Measurements from ENCODE around the gene HUS1B. TPM values are rescaled to one million over a fixed set of nuclear protein-coding genes. Genes with fewer than 3 reads are reported as not detected.
A peak's percentile ranks its signal among the peaks of the same experiment; 100 is the strongest.

The HUS1B gene
- total RNA-seq, 1 donor: 0.45 TPM

DNA sequence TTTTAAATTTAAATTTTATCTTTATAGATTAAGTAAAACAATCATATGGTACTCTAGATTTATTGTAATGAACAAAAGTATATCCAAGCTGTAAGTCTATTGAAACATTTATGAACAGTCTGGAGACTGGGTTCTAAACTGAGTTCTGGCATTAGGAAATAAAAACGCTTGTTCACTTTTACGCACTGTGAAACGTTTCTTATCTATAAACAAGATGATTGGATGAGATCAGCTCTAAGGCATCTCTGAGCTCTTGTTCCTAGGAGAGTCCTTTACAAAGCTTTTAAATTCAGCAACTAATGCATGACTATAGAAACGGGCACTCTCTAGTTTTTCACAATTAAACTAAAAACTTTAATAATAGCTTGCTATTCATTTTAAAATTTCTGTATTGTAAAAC is 6.8 kb downstream of the HUS1B start:
- no peak overlapping the region for H3K4me3 ChIP-seq (ENCODE audit: low read depth, low read length)
- peak; percentile 57 for DNase-seq (ENCODE audit: low read depth)
- TF ChIP-seq, protein P1, sequence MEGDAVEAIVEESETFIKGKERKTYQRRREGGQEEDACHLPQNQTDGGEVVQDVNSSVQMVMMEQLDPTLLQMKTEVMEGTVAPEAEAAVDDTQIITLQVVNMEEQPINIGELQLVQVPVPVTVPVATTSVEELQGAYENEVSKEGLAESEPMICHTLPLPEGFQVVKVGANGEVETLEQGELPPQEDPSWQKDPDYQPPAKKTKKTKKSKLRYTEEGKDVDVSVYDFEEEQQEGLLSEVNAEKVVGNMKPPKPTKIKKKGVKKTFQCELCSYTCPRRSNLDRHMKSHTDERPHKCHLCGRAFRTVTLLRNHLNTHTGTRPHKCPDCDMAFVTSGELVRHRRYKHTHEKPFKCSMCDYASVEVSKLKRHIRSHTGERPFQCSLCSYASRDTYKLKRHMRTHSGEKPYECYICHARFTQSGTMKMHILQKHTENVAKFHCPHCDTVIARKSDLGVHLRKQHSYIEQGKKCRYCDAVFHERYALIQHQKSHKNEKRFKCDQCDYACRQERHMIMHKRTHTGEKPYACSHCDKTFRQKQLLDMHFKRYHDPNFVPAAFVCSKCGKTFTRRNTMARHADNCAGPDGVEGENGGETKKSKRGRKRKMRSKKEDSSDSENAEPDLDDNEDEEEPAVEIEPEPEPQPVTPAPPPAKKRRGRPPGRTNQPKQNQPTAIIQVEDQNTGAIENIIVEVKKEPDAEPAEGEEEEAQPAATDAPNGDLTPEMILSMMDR (IDR thresholded peaks at IDR 0.05; ENCODE audit: insufficient read depth, low read length): no peak

DNA sequence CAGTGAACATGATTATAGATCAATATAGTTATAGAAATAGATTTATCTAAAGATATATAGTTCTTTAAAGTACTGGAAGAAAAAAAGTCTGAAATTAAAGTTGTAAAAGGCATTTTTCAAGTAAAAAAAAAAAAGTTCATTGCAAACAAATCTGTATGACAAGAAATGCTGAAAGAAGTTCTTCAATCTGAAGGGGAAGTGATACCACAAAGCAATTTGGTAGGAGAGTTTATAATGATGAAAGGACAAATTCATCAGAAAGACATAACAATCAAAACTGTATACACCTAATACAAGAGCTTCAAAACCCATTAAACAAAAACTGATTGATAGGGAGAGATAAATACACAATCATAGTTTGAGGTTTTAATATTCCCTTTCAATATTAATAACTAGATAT is 14.1 kb downstream of the HUS1B start:
- no peak overlapping the region for H3K4me3 ChIP-seq (ENCODE audit: low read depth, low read length)
- DNase-seq (ENCODE audit: low read depth): no peak
- TF ChIP-seq, protein P1 (IDR thresholded peaks at IDR 0.05; ENCODE audit: insufficient read depth, low read length): no peak

DNA sequence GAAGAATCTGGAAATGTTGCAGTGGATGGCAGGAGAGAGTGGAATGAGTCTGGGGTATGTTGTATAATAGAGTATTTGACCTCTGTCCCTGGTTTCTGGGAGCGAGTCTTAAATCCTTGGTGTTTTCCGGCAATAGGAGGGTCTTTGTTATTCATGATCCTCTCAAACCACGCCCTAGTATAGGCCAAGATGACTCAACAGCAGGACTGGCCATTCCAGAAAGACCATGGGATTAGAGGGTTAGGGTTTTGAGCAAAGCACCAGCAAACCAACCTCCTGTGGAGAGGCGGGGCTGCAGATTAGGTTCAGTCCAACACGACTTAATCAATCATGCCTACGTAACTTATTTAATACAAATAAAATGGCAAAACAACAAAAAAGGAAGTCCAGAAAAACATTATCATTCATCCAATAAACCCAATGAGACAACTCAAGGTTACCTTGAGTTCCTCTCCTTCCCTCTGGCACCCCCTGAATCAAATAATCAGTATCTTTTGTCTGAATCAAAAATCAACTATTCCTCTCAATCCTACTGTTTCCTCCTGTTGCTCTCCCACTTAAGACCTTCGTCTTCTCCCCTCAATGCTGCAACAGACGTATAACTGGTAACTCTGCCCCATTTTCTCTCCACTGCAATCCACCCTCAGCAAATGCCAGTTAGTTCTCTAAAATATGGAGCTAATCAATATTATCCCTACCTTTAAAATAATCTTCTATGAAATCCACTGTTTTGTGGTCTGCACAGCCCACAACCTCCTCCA is 15.5 kb downstream of the HUS1B start:
- no peak overlapping the region for H3K4me3 ChIP-seq (ENCODE audit: low read depth, low read length)
- TF ChIP-seq, protein P1 (IDR thresholded peaks at IDR 0.05; ENCODE audit: insufficient read depth, low read length): no peak
- no peak for DNase-seq (ENCODE audit: low read depth)

DNA sequence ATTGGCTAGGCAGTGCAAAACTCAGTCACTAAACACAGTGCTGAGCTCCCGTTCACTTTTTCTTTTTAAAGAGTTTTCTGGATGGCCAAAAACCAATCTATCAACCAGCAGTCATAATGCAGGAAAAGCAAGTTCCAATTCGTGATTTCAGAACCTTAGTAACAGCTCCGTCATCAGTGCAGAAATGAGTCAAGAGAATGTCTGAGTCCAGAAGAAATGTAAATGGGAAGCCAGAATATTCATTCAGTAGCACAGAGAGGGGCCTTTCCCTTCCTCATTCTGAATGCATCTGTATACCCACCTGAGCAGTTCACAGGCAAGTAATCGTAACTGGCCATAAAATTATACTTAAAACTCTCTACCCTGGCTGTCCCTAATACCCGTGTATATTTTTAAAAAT is 20.4 kb downstream of the HUS1B start:
- DNase-seq (ENCODE audit: low read depth): no peak
- TF ChIP-seq, protein P1 (IDR thresholded peaks at IDR 0.05; ENCODE audit: insufficient read depth, low read length): no peak
- H3K4me3 ChIP-seq (ENCODE audit: low read depth, low read length): no peak overlapping the region

DNA sequence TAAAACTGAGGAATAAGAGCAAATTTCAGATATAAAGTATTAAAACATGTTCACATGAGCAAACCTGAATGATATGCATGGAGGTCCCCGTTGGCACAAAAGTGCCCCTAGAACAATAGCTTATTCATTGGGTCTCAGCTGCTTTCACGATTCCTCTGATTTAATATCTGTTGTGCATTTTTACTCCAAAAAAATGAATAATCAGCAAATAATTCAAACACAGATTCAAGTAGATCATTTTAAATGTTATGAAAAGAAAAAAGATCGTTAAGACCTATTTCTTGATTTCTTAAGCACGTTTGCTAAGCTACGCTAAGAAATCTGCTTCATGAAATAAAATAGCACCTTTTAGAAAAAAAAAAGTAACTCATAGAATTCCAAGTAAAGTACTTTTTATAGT is 21.7 kb downstream of the HUS1B start:
- DNase-seq (ENCODE audit: low read depth): no peak
- TF ChIP-seq, protein P1 (IDR thresholded peaks at IDR 0.05; ENCODE audit: insufficient read depth, low read length): no peak
- no peak overlapping the region for H3K4me3 ChIP-seq (ENCODE audit: low read depth, low read length)

DNA sequence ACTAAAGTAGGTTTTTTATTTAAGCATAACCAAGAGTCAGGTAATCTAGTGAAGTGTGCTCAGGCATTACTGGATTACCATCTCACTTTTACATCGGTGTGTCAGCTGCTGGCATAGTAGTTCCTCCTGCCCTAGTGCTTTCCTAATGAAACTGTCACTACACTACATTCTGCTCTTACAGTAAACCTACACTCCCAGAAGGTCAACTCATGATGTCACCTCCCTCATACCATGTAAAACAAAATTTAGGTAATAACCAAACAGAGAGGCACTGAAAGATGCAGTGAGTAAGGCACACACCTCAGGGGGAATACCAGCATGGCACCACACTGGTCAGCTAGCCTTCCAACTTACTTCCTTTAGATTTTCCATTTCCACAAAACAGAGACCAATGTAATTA is 23.3 kb downstream of the HUS1B start:
- no peak for DNase-seq (ENCODE audit: low read depth)

More for the DNA sequence above, 23.3 kb downstream of the HUS1B start:
- TF ChIP-seq, protein P1 (IDR thresholded peaks at IDR 0.05; ENCODE audit: insufficient read depth, low read length): no peak
- no peak overlapping the region for H3K4me3 ChIP-seq (ENCODE audit: low read depth, low read length)
